ENCODE measurements around the gene TMBIM6.

Gene TMBIM6

GRCh38 chr12:49800421-49801140, 59.2 kb downstream of the TMBIM6 start:
- H3K36me3 ChIP-seq (ENCODE audit: control insufficient read depth, insufficient read depth, low read length): peaks cover 37% of the 10 kb centered on the region
- no peak for TF ChIP-seq CTCF (IDR thresholded peaks at IDR 0.05; ENCODE audit: insufficient read depth, low read length, poor library complexity, severe bottlenecking)

GRCh38 chr12:49801141-49802063, 60.0 kb downstream of the TMBIM6 start:
- Histone ChIP-seq H3K27me3 (replicated peaks; ENCODE audit: control insufficient read depth, insufficient read depth, low read length) (no peaks in the 10 kb centered on the region), H3K4me3 (replicated peaks; ENCODE audit: low read depth, low read length) (no peak overlapping the region), H3K36me3 (ENCODE audit: control insufficient read depth, insufficient read depth, low read length) (peaks cover 37% of the 10 kb centered on the region)
- DNase-seq (ENCODE audit: extremely low read depth, insufficient read length): no peak
- no peak for TF ChIP-seq CTCF (IDR thresholded peaks at IDR 0.05; ENCODE audit: insufficient read depth, low read length, poor library complexity, severe bottlenecking)

More at GRCh38 chr12:49800421-49801140, 59.2 kb downstream of the TMBIM6 start:
- Histone ChIP-seq H3K27me3 (replicated peaks; ENCODE audit: control insufficient read depth, insufficient read depth, low read length) (no peaks in the 10 kb centered on the region), H3K4me3 (replicated peaks; ENCODE audit: low read depth, low read length) (no peak overlapping the region)
- DNase-seq (ENCODE audit: extremely low read depth, insufficient read length): no peak

GRCh38 chr12:49803693-49804450, 62.5 kb downstream of the TMBIM6 start:
- no peak overlapping the region for H3K4me3 ChIP-seq (replicated peaks; ENCODE audit: low read depth, low read length)
- peaks cover 25% of the 10 kb centered on the region for H3K36me3 ChIP-seq (ENCODE audit: control insufficient read depth, insufficient read depth, low read length)
- no peak for DNase-seq (ENCODE audit: extremely low read depth, insufficient read length)
- TF ChIP-seq CTCF (IDR thresholded peaks at IDR 0.05; ENCODE audit: insufficient read depth, low read length, poor library complexity, severe bottlenecking): no peak
- H3K27me3 ChIP-seq (replicated peaks; ENCODE audit: control insufficient read depth, insufficient read depth, low read length): no peaks in the 10 kb centered on the region

- no peak for DNase-seq (ENCODE audit: extremely low read depth, insufficient read length)
- TF ChIP-seq CTCF (IDR thresholded peaks at IDR 0.05; ENCODE audit: insufficient read depth, low read length, poor library complexity, severe bottlenecking): no peak
- Histone ChIP-seq H3K36me3 (ENCODE audit: control insufficient read depth, insufficient read depth, low read length) (peaks cover 23% of the 10 kb centered on the region), H3K27me3 (replicated peaks; ENCODE audit: control insufficient read depth, insufficient read depth, low read length) (no peaks in the 10 kb centered on the region), H3K4me3 (replicated peaks; ENCODE audit: low read depth, low read length) (no peak overlapping the region)
Measured at GRCh38 chr12:49804821-49805220, 63.5 kb downstream of the TMBIM6 start.

GRCh38 chr12:49805409-49805808, 64.1 kb downstream of the TMBIM6 start:
- H3K4me3 ChIP-seq (replicated peaks; ENCODE audit: low read depth, low read length): no peak overlapping the region
- peaks cover 22% of the 10 kb centered on the region for H3K36me3 ChIP-seq (ENCODE audit: control insufficient read depth, insufficient read depth, low read length)
- no peak for TF ChIP-seq CTCF (IDR thresholded peaks at IDR 0.05; ENCODE audit: insufficient read depth, low read length, poor library complexity, severe bottlenecking)

More at GRCh38 chr12:49805409-49805808, 64.1 kb downstream of the TMBIM6 start:
- no peaks in the 10 kb centered on the region for H3K27me3 ChIP-seq (replicated peaks; ENCODE audit: control insufficient read depth, insufficient read depth, low read length)
- no peak for DNase-seq (ENCODE audit: extremely low read depth, insufficient read length)
